Activated T-cell treated with anti-CD3 and anti-CD28 coated beads, Interleukin-2, amount 50 U/mL, for 4 hours (primary cell): Measurements from ENCODE around the gene AACS. TPM values are rescaled to one million over a fixed set of nuclear protein-coding genes. Genes with fewer than 3 reads are reported as not detected.
"Not testable (repeated sequence)": the region's sequence is repeated elsewhere in the genome, so short reads cannot be mapped to it uniquely, and the experiment has no call there.

Experiments
- ATAC-seq, 2 donors: fragments of 200-7000 bp; cut with Tn5 transposase; one replicate each; pipeline ENCODE4 v1.10.0; 2021
- DNase-seq: peaks from one replicate; pipeline ENCODE4 v3.0.0-alpha.2; 2020
- H3K27me3 Mint-ChIP-seq: one replicate; pipeline ENCODE4 v1.8.0; 2021; ENCODE audit warnings: low read depth, mixed read lengths
- H3K36me3 Mint-ChIP-seq: one replicate; pipeline ENCODE4 v1.8.0; 2022; ENCODE audit warnings: mixed read lengths; ENCODE audit not compliant: insufficient read depth
- H3K4me1 Mint-ChIP-seq: one replicate; pipeline ENCODE4 v1.8.0; 2021; ENCODE audit warnings: low read depth, mixed read lengths
- H3K4me3 Mint-ChIP-seq: one replicate; pipeline ENCODE4 v1.8.0; 2021; ENCODE audit warnings: mild to moderate bottlenecking, moderate library complexity, mixed read lengths
- H3K9me3 Mint-ChIP-seq: one replicate; pipeline ENCODE4 v1.8.0; 2021; ENCODE audit warnings: mixed read lengths
- total RNA-seq, 3 donors: library from RNA; stranded (reverse); gene quantifications; one replicate each; pipeline ENCODE4 v1.2.1, GENCODE V29; 2021

AACS gene
- total RNA-seq, 3 donors from 2014 or later, result 5.4 to 6.0 (median 5.5) TPM

DNA sequence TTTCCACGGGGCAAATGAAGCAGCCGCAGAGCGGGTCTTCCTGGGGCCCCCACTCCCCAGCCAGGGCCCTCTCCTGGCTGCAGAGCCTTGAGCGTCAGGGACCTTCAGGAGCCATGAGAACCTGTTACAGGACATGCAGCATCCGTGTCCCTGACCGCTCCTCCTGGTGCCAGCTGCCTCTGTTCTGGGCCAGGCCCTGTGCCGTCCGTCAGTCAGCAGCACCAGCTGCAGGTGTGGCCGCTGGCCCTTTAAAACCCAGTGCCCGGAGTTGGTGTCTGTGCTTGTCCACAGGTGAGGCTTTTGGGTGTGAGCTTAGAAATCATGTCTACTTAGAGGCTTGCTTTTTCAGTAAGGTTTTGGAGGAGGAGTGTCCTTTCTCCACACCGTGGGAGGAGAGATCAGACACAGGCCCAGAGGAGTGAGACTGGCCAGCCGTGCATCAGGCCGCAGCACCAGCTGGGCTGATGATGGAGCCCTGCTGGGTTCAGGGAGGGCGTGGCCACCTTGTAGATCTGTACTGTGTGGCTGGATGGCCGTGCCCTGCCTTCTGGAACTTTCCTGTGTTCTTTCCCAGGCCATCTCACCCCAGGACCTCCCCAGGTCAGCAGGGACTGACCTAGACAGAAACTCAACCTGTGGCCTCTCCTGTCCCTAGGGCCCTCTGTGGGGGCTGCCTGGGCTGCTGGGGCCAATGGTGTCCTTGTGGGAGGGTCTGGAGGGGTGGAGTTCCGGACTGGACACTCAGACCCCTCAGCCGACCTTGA, 27.1 kb downstream of the AACS start:
- peaks cover 15% of the 10 kb centered on the region for H3K36me3 Mint-ChIP-seq
- DNase-seq (no peak), ATAC-seq (no peak)
- H3K9me3 Mint-ChIP-seq, result no peaks in the 10 kb centered on the region
- no peaks in the 10 kb centered on the region for H3K4me1 Mint-ChIP-seq
- H3K27me3 Mint-ChIP-seq, result no peaks in the 10 kb centered on the region
- H3K4me3 Mint-ChIP-seq, result no peak overlapping the region

GRCh38 chr12:125092872-125093680, 27.8 kb downstream of the AACS start:
- DNase-seq, result no peak
- Mint-ChIP-seq H3K36me3 (peaks cover 13% of the 10 kb centered on the region), H3K4me3 (no peak overlapping the region)

GRCh38 chr12:125093681-125094330, 28.6 kb downstream of the AACS start:
- DNase-seq (no peak), ATAC-seq (no peak)
- Mint-ChIP-seq H3K9me3 (no peaks in the 10 kb centered on the region), H3K36me3 (peaks cover 13% of the 10 kb centered on the region), H3K4me3 (no peak overlapping the region), H3K27me3 (no peaks in the 10 kb centered on the region), H3K4me1 (peaks cover 3% of the 10 kb centered on the region)

More at GRCh38 chr12:125092872-125093680, 27.8 kb downstream of the AACS start:
- Mint-ChIP-seq H3K9me3 (no peaks in the 10 kb centered on the region), H3K27me3 (no peaks in the 10 kb centered on the region), H3K4me1 (no peaks in the 10 kb centered on the region)
- ATAC-seq, result no peak

- H3K4me3 Mint-ChIP-seq, result no peak overlapping the region
- no peaks in the 10 kb centered on the region for H3K27me3 Mint-ChIP-seq
- H3K4me1 Mint-ChIP-seq, result peaks cover 8% of the 10 kb centered on the region
- peaks cover 11% of the 10 kb centered on the region for H3K36me3 Mint-ChIP-seq
- no peaks in the 10 kb centered on the region for H3K9me3 Mint-ChIP-seq
- ATAC-seq, result no peak
- no peak for DNase-seq
Measured at GRCh38 chr12:125096894-125097293, 31.7 kb downstream of the AACS start.

DNA sequence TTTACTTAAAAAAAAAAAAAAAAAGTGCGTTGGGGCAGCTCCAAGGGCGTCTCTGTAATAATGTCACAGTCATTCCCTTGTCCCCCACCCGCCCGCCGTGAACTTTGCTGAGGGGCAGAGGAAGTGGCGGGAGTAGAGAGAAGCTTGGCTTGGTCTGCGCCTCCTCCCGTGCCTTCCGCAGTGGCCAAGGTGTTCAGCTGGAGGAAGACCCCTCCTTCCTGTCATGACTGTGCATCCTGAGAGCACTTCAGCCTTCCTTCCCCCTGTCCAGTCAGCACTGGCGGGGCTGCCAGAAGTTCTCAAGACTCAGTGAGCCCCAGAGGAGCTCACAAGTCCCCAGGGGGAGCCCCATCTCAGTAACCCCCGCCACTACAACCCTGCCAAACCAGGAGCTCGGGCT, 32.2 kb downstream of the AACS start:
- H3K27me3 Mint-ChIP-seq, result no peaks in the 10 kb centered on the region
- DNase-seq, result no peak
- peaks cover 11% of the 10 kb centered on the region for H3K36me3 Mint-ChIP-seq
- H3K9me3 Mint-ChIP-seq, result no peaks in the 10 kb centered on the region
- peaks cover 8% of the 10 kb centered on the region for H3K4me1 Mint-ChIP-seq
- no peak overlapping the region for H3K4me3 Mint-ChIP-seq
- no peak for ATAC-seq

DNA sequence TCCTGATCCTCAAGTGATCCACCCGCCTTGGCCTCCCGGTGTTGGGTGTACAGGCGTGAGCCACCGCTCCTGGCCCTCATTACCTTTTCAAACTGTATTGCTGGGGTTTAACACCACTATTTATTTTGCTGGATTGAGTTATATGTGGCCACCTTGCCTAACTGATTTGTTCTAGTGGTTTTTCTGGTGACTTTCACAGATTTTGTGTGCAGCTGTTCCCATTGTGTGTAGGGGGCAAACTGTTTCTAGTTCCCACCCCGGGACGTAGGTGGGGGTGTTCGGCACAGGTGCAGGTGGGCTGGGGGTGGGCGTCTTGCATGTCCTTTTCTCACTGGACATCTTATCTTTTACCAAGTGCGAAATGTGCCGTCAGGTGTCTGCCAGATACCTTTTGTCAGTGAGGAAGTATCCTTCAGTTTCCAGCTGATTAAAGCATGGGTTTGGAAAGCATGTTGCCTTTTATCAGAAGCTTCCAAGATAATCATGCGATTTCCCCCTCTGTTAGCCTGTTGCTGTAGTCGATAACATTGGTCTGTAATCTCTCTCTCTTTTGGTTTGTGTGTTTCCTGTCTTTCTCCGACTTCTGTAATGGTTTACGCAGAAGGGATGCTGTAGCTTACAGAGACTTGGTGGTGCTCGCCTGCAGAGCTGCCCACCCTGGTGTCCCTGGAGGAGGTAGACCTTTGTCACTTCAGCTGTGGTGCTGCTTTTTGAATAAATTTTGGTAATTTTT, 33.6 kb downstream of the AACS start:
- Mint-ChIP-seq H3K27me3 (no peaks in the 10 kb centered on the region), H3K36me3 (peaks cover 12% of the 10 kb centered on the region), H3K4me3 (no peak overlapping the region), H3K9me3 (no peaks in the 10 kb centered on the region), H3K4me1 (peaks cover 8% of the 10 kb centered on the region)
- ATAC-seq (no peak), DNase-seq (no peak)

- peaks cover 13% of the 10 kb centered on the region for H3K36me3 Mint-ChIP-seq
- H3K27me3 Mint-ChIP-seq, result no peaks in the 10 kb centered on the region
- ATAC-seq (no peak), DNase-seq (no peak)
- H3K4me1 Mint-ChIP-seq, result peaks cover 8% of the 10 kb centered on the region
- no peak overlapping the region for H3K4me3 Mint-ChIP-seq
- H3K9me3 Mint-ChIP-seq, result no peaks in the 10 kb centered on the region
Measured at GRCh38 chr12:125099409-125099782, 34.2 kb downstream of the AACS start.

GRCh38 chr12:125100551-125101434, 35.6 kb downstream of the AACS start:
- Mint-ChIP-seq H3K4me3 (no peak overlapping the region), H3K36me3 (peaks cover 11% of the 10 kb centered on the region), H3K4me1 (peaks cover 8% of the 10 kb centered on the region), H3K9me3 (no peaks in the 10 kb centered on the region), H3K27me3 (no peaks in the 10 kb centered on the region)
- ATAC-seq, result no peak
- no peak for DNase-seq

GRCh38 chr12:125104982-125105381, 39.7 kb downstream of the AACS start:
- peaks cover 26% of the 10 kb centered on the region for H3K36me3 Mint-ChIP-seq
- H3K27me3 Mint-ChIP-seq, result no peaks in the 10 kb centered on the region
- H3K9me3 Mint-ChIP-seq, result no peaks in the 10 kb centered on the region
- no peaks in the 10 kb centered on the region for H3K4me1 Mint-ChIP-seq
- no peak overlapping the region for H3K4me3 Mint-ChIP-seq
- DNase-seq (no peak), ATAC-seq (no peak)

DNA sequence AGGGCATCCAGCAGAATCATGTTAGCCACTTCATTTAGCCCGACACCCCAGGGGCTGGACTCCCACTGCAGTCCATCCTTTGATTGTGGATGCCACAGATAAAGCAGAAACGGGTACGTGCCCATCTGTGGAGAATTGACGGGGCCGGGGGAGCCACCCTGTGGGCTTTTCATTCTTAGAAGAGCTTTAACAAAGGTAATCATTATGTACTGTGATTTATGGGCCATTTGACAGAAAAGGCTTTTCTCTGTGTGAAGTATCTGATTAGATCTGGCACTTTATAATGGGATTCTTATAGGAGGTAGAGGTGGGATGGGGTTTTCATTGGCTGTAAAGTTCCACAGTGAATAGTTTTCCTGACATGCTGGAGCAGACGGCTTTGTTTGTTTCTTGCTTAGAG, 40.4 kb downstream of the AACS start:
- DNase-seq (no peak), ATAC-seq (no peak)
- peaks cover 30% of the 10 kb centered on the region for H3K36me3 Mint-ChIP-seq
- no peaks in the 10 kb centered on the region for H3K9me3 Mint-ChIP-seq
- no peaks in the 10 kb centered on the region for H3K27me3 Mint-ChIP-seq
- H3K4me3 Mint-ChIP-seq, result no peak overlapping the region
- no peaks in the 10 kb centered on the region for H3K4me1 Mint-ChIP-seq

DNA sequence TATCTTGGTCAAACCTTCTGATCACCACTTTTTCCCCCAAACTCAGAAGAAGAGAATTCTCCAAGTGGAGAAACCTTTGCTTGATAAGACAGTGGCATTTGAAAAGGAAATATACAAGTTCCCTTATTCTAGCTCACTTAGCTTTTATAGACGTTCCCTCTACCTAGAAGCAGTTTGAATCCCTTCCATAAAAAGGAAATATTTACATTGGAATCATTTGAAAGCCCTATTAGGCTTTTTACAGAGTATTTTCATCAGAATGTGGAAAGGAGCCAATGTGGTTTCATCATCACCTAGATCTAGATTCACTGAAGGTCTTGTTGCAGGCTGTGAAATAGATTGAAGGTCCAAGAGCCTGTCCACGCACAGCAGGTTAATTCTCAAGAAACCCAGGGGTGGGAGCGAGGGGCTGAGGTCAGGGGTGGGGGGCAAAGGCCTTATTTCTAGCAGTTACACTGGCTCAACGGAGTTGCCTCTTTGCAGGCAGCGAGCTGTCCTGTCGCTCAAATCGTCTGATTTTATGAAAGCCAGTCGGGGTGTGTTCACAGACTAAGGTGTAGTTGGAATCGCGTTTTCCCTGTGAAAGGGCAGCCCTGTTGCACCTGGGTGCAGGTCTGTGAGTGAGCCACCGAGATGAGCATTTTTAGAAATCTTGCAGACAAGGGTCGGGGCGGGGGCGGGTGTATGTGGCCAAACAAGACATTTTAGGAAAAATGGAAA, 45.6 kb downstream of the AACS start:
- H3K36me3 Mint-ChIP-seq, result peaks cover 36% of the 10 kb centered on the region
- ATAC-seq (no peak), DNase-seq (no peak)
- H3K4me3 Mint-ChIP-seq, result no peak overlapping the region
- H3K4me1 Mint-ChIP-seq, result no peaks in the 10 kb centered on the region
- H3K9me3 Mint-ChIP-seq, result no peaks in the 10 kb centered on the region
- H3K27me3 Mint-ChIP-seq, result no peaks in the 10 kb centered on the region

DNA sequence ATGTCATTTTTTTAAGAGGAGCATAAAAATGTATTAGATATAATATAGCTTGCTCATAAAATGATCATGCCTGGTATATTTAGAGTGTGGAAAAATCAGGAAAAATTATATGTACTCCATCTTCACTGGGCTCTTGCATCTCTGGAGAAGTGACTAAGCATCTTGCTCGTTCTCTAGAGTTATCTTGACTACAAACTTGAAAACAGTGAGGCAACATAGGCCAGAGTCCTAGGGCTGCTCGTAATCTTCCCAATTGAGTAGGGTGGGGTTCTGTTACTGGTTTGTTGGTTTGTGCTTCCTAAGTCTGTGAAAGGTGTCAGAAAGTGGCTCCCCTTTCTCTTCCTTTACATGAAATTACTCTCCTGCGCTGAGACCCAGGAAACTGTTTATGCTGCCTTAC, 46.2 kb downstream of the AACS start:
- H3K4me1 Mint-ChIP-seq, result no peaks in the 10 kb centered on the region
- ATAC-seq (no peak), DNase-seq (no peak)
- H3K27me3 Mint-ChIP-seq, result no peaks in the 10 kb centered on the region
- peaks cover 33% of the 10 kb centered on the region for H3K36me3 Mint-ChIP-seq
- no peak overlapping the region for H3K4me3 Mint-ChIP-seq
- no peaks in the 10 kb centered on the region for H3K9me3 Mint-ChIP-seq

DNA sequence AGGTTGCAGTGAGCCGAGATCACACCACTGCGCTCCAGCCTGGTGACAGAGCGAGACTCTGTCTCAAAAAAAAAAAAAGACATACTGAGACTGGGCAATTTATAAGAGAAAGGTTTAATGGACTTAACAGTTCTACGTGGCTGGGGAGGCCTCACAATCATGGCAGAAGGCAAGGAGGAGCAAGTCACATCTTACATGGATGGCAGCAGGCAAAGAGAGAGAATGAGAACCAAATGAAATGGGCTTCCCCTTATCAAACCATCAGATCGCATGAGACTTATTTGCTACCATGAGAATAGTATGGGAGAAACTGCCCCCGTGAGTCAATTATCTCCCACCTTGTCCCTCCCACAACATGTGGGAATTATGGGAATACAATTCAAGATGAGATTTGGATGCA, 47.4 kb downstream of the AACS start:
- not testable (repeated sequence) for H3K4me3 Mint-ChIP-seq, H3K27me3 Mint-ChIP-seq
- peaks cover 31% of the 10 kb centered on the region for H3K36me3 Mint-ChIP-seq

More for the DNA sequence above, 47.4 kb downstream of the AACS start:
- not testable (repeated sequence) for ATAC-seq, DNase-seq, H3K9me3 Mint-ChIP-seq, H3K4me1 Mint-ChIP-seq
